Measurements from ENCODE around the gene ERN1.
"Not testable (repeated sequence)": the region's sequence is repeated elsewhere in the genome, so short reads cannot be mapped to it uniquely, and the experiment has no call there.

DNA sequence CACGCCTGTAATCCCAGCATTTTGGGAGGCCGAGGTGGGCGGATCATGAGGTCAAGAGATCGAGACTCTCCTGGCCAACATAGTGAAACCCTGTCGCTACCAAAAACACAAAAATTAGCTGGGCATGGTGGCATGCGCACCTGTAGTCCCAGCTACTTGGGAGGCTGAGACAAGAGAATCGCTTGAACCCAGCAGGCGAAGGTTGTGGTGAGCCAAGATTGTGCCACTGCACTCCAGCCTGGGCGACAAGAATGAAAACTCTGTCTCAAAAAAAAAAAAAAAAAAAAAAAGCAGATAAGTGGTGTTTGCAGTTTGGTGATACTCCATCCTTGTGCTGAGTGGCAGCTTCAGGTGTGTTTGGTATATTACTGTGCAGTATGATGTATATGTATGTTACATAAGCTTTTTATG, 110.4 kb downstream of the ERN1 start:
- TF ChIP-seq, protein P1, sequence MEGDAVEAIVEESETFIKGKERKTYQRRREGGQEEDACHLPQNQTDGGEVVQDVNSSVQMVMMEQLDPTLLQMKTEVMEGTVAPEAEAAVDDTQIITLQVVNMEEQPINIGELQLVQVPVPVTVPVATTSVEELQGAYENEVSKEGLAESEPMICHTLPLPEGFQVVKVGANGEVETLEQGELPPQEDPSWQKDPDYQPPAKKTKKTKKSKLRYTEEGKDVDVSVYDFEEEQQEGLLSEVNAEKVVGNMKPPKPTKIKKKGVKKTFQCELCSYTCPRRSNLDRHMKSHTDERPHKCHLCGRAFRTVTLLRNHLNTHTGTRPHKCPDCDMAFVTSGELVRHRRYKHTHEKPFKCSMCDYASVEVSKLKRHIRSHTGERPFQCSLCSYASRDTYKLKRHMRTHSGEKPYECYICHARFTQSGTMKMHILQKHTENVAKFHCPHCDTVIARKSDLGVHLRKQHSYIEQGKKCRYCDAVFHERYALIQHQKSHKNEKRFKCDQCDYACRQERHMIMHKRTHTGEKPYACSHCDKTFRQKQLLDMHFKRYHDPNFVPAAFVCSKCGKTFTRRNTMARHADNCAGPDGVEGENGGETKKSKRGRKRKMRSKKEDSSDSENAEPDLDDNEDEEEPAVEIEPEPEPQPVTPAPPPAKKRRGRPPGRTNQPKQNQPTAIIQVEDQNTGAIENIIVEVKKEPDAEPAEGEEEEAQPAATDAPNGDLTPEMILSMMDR (IDR thresholded peaks at IDR 0.05; ENCODE audit: control extremely low read depth in 1 of 3, insufficient read depth in 1 of 3, low read depth in 1 of 3, low read length in 3 of 3): not testable (repeated sequence)
- not testable (repeated sequence) for TF ChIP-seq JUN (IDR thresholded peaks at IDR 0.05; ENCODE audit: low read depth, low read length); POLR2AphosphoS5 (IDR thresholded peaks at IDR 0.05; ENCODE audit: low read depth, low read length); CHD2 (IDR thresholded peaks at IDR 0.05; ENCODE audit: low read length); POLR2A (IDR thresholded peaks at IDR 0.05; ENCODE audit: control extremely low read depth in 1 of 2, low read depth in 2 of 2, low read length in 2 of 2); EGR1 (IDR thresholded peaks at IDR 0.05; ENCODE audit: borderline replicate concordance, low read depth, low read length); JUND (IDR thresholded peaks at IDR 0.05; ENCODE audit: low read length); RFX5 (IDR thresholded peaks at IDR 0.05; ENCODE audit: borderline replicate concordance, low read depth, low read length); SIRT6 (IDR thresholded peaks at IDR 0.05; ENCODE audit: low read length); TEAD4 (IDR thresholded peaks at IDR 0.05; ENCODE audit: low read depth, low read length); ZNF274 (IDR thresholded peaks at IDR 0.05; ENCODE audit: borderline replicate concordance, extremely low read depth, low read length); GABPA (IDR thresholded peaks at IDR 0.05; ENCODE audit: borderline replicate concordance, insufficient read depth, low read length)
